Mucosa of descending colon (tissue), 3 donors: ENCODE measurements around the gene TMCC1. TPM values are rescaled to one million over a fixed set of nuclear protein-coding genes. Genes with fewer than 3 reads are reported as not detected.
A peak's percentile ranks its signal among the peaks of the same experiment; 100 is the strongest.

Experiments used
- ATAC-seq: fragments of 200-7000 bp; cut with Tn5 transposase; one replicate; pipeline ENCODE4 v1.9.1; 2020; ENCODE audit warnings: mild to moderate bottlenecking, moderate library complexity
- DNase-seq, 3 donors: peaks; one replicate each; pipeline ENCODE4 v3.0.0-alpha.2; 2020
- H3K36me3 ChIP-seq: fragments of 200-600 bp; one replicate; pipeline ENCODE4 v1.8.0; 2021; ENCODE audit warnings: low read depth, mild to moderate bottlenecking
- H3K4me1 ChIP-seq: fragments of 200-600 bp; one replicate; pipeline ENCODE4 v1.8.0; 2021; ENCODE audit warnings: low read depth, mild to moderate bottlenecking
- H3K4me3 ChIP-seq: fragments of 200-600 bp; one replicate; pipeline ENCODE4 v1.8.0; 2021; ENCODE audit warnings: mild to moderate bottlenecking
- H3K9me3 ChIP-seq: fragments of 200-600 bp; one replicate; pipeline ENCODE4 v1.8.0; 2021; ENCODE audit warnings: mild to moderate bottlenecking
- intact Hi-C, 2 donors: fragments of 100-400 bp; cut with DNase I in 1 of 2; cut with micrococcal nuclease in 1 of 2; formaldehyde crosslinking; loops; one replicate each; pipeline versions ENCODE4 v1.11.0 to v1.11.1; 2022; cut with DNase I, micrococcal nuclease
- total RNA-seq, 3 donors: library from RNA; stranded (reverse); fragmentation: NEBNext Ultra II Directional in 2 of 3; extraction: Animal tissue kit (Norgen Biotek cat#: 25700) in 2 of 3; gene quantifications; one replicate each; pipeline versions ENCODE4 v1.2.1 to v1.2.4, GENCODE V29; 2021 to 2023
- TF ChIP-seq, protein P1 (sequence below): fragments of 200-600 bp; IDR thresholded peaks from one replicate; pipeline ENCODE4 v1.8.0; 2022; ENCODE audit warnings: antibody characterized with exemption, mild to moderate bottlenecking
- donor health status: DM: no; HTN: no; CAD: no; lungs with moderate emphysema.
- donor health status: DM: no; HTN: no; CAD: no.
- donor health status: DM: no; HTN: yes; CAD: no.

TMCC1 gene
- total RNA-seq, 3 donors from 2014 or later = 28.6 to 58.7 (median 28.9) TPM

DNA sequence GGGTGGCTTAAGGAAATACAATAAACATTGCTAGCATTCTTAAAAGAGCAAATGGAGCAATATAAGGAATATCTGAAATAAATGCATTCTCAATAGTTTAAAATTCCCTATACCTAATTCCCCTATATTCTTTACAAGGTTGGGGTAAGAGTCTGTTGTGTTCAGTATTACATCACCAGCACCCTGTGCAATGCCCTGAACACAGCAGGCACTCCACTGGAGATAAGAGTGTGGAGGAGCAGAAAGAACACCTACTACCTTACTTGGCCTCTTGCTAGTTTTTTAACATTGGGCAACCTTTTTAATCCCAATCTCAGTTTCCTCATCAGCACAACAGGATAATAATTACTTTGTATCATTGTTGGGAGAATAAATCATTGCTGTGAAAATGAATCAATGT is 146.9 kb downstream of the TMCC1 start:
- TF ChIP-seq, protein P1, sequence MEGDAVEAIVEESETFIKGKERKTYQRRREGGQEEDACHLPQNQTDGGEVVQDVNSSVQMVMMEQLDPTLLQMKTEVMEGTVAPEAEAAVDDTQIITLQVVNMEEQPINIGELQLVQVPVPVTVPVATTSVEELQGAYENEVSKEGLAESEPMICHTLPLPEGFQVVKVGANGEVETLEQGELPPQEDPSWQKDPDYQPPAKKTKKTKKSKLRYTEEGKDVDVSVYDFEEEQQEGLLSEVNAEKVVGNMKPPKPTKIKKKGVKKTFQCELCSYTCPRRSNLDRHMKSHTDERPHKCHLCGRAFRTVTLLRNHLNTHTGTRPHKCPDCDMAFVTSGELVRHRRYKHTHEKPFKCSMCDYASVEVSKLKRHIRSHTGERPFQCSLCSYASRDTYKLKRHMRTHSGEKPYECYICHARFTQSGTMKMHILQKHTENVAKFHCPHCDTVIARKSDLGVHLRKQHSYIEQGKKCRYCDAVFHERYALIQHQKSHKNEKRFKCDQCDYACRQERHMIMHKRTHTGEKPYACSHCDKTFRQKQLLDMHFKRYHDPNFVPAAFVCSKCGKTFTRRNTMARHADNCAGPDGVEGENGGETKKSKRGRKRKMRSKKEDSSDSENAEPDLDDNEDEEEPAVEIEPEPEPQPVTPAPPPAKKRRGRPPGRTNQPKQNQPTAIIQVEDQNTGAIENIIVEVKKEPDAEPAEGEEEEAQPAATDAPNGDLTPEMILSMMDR = no peak
- no peaks in the 10 kb centered on the region for H3K4me1 ChIP-seq
- no peak for DNase-seq
- no peak for ATAC-seq
- intact Hi-C loops = no loop called here
- no peaks in the 10 kb centered on the region for H3K36me3 ChIP-seq
- no peaks in the 10 kb centered on the region for H3K9me3 ChIP-seq
- no peak overlapping the region for H3K4me3 ChIP-seq

DNA sequence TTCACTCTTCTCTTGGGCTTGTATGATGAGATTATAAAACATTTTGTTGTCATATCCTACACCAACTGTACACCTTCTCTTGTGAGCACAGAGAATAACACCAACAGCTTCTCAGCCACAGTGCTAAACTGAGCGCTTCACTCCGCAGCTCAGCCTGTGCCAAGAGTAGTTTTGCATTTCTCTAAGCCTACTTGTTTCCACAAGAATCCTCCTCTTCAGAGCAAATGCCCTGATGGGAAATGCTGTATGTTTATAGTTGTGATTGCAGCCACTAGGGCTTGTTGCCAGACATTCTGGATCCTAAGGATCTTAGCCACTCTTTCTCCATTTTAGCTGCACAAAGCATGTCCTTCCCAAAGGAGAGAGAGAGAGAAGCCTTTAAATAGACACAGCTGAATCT is 148.3 kb downstream of the TMCC1 start:
- DNase-seq (peak in 1 of 3 donors; percentile 19), ATAC-seq (no peak)
- Histone ChIP-seq H3K36me3 (no peaks in the 10 kb centered on the region), H3K4me3 (no peak overlapping the region), H3K4me1 (no peaks in the 10 kb centered on the region), H3K9me3 (no peaks in the 10 kb centered on the region)
- TF ChIP-seq, protein P1 = no peak
- intact Hi-C loops = no loop called here

DNA sequence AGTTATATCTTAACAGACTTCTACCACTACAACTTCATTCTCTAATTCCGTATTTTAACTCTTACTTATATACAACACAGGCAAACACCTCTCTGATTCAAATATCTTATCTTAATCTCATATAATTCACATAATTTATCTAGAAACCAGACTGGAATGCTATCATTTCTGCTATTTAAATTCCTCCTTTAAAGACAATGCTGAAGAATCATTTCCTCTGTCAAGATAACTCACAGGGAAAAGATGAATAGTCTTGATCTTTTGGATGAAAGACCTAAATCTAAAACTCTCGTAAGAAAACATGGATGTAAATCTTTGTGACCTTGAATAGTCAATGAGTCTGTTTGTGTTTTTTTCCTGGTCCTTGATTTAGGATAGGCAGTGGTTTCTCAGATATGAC is 151.7 kb downstream of the TMCC1 start:
- Histone ChIP-seq H3K4me3 (no peak overlapping the region), H3K9me3 (no peaks in the 10 kb centered on the region), H3K4me1 (no peaks in the 10 kb centered on the region), H3K36me3 (no peaks in the 10 kb centered on the region)
- TF ChIP-seq, protein P1 = no peak
- ATAC-seq = no peak
- DNase-seq = no peak
- intact Hi-C loops = no loop called here

DNA sequence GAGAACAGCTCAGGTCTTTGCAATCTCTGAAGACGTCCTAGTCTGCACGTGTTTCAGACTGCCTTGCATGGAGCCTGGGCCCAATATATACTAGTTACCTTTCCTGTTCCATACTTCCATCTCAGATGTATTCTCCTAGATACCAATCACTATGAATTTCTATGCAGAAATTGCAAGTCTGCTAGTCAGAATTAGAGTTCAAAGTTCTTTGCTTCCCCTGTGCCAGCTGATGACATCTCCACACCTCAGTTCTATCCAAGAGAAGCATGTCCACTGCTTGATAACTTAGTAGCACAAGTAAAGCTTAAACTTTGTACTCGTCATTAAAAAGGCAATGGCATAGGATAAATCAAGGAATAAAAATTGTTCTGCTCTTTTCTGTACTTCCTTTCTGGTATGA is 153.4 kb downstream of the TMCC1 start:
- intact Hi-C loops = no loop called here
- Histone ChIP-seq H3K36me3 (no peaks in the 10 kb centered on the region), H3K4me1 (no peaks in the 10 kb centered on the region), H3K4me3 (no peak overlapping the region), H3K9me3 (no peaks in the 10 kb centered on the region)
- TF ChIP-seq, protein P1 = no peak
- DNase-seq = no peak
- ATAC-seq = no peak

DNA sequence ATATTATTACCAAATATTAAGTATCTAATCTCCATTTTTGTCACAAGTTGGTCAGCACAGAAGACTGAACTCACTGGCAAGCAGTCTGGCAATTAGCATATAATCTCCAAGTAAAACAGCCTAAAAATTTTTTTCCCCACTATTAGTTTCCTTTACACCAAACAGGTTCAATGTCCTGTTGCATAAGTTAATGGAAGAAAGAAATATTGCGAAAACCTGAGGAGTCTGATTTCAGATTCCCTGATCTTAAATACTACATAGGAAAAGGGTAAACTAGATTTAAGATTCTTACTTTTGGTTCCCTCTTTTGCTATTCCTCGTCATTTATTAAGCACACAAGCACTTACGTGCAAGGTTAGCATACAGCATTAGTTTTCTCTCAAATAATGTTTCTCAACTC is 153.9 kb downstream of the TMCC1 start:
- ATAC-seq (no peak), DNase-seq (no peak)
- TF ChIP-seq, protein P1 = no peak
- no peaks in the 10 kb centered on the region for H3K36me3 ChIP-seq
- H3K4me3 ChIP-seq = no peak overlapping the region
- no peaks in the 10 kb centered on the region for H3K9me3 ChIP-seq
- intact Hi-C loops = no loop called here
- H3K4me1 ChIP-seq = no peaks in the 10 kb centered on the region

DNA sequence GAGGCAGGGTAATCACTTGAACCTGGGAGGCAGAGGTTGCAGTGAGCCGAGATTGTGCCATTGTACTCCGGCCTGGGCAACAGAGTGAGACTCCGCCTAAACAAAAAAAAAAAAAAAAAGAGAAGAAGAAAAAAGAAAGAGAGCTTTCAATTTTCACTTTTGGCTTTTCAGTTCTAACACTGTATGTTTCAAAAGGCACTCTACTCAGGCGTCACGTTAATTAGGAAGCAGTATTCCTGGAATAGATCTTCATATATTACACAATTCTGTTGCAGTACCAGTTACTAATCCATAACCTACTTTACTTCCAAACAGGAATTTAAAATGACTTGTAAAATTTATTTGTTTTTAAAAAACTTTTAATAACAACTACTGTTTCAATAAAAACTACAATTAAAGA is 155.3 kb downstream of the TMCC1 start:
- H3K36me3 ChIP-seq = no peaks in the 10 kb centered on the region
- no peak overlapping the region for H3K4me3 ChIP-seq
- no peaks in the 10 kb centered on the region for H3K4me1 ChIP-seq
- DNase-seq (no peak), ATAC-seq (no peak)
- TF ChIP-seq, protein P1 = no peak
- no peaks in the 10 kb centered on the region for H3K9me3 ChIP-seq
- intact Hi-C loops = no loop called here
